DMS79 treated with DMSO at 0.1 percent for 48 hours (cell line): ENCODE measurements around the gene ARHGEF4.

ENCODE experiments used
- DNase-seq: peaks from one replicate; lab custom pipeline; 2025; lab: John Stamatoyannopoulos, UW

Gene ARHGEF4

DNA sequence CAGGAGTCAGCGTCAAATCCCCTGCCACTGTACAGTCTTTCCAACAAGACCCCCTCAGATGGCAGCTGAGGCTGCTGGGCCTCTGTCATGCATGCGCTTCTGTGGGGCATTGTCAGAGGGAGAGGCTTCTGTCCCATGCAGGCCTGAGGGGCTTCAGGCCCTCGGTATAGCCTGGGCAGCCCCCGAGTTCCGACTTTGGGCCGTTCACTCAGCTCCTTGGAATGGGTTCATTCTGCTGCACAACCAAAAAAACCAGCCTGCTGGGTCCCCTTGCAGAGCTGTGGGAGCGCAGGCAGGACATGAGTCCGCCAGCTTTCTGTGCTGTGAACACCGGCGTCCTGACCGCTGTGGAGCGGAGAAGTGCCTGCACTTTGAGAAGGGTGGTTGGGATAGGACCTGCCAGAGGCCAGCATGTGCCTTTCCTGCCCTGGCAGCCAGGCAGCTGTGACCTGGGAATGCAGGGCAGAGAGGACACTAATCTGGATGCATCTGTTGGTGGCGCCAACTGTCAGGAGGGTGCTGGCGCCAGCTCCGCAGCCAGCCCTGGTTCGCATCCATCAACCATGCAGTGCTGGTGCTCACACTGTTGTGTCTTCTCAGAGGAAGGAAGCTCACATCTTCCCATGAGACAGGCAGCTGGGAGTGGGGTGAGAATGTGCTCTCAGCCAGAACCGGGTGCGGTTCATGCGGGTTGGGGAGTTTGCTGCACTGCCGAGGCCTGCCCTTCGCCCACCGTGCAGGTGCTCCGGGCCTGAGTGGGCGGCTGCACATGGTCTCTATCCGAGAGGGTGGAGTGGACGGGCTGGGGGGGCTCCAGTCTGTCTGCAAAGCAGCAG, 14.3 kb downstream of the ARHGEF4 start:
- DNase-seq: no peak

DNA sequence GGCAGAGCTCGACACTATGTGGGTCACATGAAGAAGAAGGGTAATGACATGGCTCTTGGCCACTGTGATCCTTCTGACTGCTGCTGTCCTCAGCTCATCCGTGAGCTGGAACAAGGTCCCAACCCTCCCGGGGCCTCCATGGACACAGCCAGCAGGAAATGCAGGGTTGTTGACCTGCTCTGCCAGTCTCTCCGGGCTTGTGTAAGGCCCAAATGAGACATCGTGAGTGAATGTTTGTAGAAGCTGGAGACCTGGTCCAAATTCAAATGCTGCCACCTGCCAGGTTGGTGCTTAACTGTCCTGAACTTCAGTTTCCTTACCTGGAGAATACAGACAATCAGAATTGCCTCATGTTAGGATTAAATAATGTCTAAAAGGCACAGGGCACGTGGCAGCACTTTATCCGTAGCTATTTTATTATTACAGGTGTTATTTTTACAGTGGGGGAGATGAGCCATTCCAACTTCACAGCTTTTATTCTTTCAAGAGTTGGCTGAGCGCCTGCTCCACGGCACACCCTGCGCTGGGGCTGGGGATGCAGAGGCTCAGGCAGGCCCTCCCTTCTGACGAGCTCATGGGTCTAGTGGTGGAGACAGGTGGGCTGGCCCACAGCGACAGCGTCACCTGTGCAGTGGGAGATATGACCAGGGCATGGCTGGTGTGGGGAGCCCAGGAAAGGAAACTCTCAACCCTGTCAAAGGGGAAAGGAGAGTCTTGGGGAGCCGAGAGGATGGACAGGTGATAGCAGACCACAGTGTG, 15.1 kb downstream of the ARHGEF4 start:
- no peak for DNase-seq

DNA sequence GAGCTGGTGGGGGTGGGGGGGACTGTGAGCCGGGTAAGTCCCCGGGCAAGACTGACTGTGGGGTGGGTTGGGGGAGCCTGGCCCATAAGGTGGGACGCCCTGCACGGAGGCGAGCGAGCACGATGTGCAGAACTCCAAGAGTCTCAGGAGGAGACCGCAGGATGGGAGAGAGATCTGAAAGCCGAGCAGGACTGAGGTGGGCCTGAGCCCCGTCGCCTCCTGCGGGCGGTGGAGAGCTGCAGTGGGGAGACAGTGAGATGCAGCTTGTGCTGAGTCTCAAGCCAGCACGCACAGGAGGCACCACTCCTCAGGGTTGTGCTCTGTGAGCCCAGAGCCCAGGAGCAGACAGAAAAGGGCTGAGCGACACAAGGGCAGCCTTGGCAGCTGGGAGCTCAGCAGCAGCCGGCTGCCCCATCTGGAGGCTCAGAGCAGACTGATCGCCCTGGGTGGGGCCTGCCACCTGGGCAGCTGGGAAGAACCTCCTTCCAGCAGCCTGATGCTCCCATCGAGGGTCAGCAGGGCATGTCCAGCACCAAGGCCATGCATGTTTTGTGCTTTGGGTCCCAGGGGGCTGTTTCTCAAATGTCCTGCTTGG, 15.9 kb downstream of the ARHGEF4 start:
- no peak for DNase-seq

DNA sequence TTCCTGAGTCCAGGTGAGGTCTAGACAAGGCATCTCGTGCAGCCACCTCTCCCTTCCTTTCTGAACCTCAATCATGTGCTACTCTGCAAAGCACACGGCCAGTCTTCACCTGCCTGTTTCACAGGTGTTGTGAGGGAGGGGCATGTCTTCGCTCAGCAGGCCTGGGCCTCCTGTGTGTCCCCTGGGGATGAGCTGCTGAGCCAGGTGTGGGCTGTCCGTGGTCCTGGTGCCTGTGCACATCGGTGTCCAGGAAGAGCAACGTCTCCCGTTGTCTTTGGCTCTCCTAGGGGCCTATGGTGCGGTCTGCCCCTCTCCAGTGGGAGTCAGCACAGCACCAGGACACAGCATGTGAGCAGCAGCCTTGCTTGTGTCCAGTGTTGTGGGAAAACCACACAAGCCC, 16.7 kb downstream of the ARHGEF4 start:
- DNase-seq: no peak

DNA sequence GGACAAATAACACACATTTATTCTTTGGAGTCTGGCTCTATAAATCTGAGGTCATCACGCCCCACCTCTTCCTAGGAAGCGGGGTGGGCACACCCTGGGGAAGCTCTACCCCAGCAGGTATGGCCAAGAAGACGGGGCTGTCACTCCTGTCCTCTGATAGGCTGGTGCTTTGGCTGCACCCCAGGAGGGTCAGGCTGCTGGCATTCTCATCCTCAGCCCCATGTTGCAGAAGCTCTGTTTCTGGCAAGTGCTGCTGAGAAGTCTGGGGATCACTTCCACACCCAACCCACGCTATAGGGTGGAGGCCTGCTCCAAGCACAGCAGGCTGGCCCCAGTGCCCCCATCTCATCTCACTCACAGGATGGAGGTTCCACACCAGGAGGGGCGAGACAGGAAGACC, 17.6 kb downstream of the ARHGEF4 start:
- DNase-seq: no peak

DNA sequence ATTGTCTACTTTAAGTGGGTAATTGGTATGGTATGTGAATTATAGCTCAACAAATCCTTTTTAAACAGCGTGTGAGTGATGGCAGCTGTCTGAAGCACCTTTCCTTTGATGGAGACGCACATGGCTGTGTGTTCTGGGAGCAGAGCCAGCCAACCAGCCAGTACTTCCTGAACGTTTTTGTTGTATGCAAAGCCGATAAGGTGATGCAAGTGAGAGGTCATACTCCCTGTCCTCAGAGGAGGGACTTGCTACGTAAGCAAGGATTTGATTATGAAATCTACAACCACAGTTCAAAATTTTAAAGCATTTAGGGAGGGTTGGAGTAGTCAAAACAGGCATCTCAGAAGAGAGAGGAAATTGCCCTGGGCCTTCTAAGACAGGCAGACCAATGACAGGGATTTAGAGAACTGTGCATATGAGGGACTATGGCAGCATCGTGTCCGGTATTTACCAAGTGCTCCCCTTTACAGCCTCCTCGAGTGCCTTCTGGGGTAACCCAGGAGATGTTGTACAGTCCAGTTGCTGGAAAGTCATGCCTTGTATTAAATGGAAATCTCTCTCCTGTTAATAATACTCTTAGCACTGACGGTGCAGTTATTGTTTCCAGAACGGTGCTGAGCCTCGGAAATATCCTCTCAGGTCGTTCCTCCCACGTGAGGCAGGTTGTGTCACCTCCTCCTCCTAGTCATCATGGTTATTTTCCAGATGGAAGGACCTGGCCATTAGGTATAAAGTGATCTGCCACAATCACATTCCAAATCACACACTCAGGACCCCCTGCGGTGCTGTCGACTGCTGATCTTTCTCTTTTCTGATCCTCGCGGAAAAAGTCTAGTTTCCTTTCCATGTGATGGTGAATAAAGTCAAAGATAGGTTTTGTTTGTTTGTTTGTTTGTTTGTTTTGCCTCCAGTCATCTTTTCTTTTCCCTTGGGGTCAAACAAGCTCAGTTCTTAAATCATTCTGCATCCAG, 28.4 kb downstream of the ARHGEF4 start:
- DNase-seq: peak; percentile 68

DNA sequence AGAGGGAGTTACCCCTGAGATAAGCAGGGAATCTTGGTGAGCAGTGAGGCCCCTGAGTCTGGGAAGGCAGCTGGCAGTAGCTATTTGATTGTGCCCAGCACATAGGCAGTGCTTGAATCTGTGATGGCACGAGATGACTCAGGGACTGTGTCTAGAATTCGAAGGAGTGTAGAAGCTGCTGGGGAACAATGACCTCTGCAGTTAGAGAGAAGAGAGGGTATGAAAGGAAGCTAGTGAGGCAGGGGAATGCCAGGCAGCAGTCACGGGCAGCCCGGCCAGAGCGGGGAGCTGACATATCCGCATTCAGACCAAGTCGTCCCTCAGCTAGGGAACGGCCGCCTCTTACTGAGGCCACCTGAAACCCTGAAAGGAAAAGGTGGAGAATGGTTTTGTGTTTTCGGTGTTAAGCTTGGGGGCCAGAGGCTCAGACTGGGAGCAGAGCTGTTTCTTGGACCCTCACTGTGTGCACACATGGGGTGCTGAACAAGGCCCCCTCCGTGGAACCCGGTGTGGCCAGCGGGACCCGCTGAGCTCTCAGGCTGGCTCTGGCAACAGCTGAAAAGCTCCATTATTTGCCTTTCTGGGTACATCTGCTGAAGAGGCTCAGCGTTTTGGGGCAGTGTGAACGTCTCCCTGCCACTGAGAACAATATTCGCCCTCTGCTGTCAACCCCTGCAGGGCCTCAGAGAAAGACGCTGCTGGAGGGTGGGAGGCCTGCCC, 32.9 kb downstream of the ARHGEF4 start:
- no peak for DNase-seq

DNA sequence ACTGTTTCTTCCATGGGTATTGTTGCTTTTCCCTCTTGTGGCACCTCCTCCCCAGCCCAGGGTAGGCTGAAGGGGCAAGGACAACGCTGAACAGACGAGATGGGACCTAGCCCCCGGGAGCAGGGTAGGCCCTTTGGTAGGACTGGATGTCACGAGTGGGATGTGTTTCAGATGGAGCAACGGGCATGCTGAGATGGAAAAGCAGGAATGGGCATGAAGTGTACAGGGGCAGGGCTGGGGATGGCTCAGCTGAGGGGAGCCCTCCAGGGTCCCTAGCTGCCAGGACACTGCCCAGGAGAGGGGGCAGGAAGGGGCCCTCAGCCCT, 33.4 kb downstream of the ARHGEF4 start:
- DNase-seq: no peak

DNA sequence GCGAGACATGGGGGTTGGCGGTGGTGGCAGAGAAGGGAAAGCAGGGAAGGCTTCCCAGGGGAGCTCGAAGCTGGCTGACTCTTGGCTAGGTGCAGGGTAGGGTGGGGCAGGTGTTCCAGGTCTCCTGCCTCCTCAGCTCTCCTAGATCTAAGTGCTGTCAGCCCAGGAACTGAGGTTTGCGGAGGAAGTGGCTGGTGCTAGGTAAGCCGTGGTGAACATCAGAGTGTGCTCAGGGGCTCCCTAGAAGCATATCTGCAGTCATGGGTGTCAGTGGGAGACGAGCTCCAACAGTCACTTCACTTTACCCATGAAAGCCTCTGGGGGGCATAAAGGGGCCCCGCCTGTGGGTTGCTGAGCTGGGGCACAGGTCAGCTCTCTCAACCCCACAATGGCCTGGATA, 34.1 kb downstream of the ARHGEF4 start:
- no peak for DNase-seq

DNA sequence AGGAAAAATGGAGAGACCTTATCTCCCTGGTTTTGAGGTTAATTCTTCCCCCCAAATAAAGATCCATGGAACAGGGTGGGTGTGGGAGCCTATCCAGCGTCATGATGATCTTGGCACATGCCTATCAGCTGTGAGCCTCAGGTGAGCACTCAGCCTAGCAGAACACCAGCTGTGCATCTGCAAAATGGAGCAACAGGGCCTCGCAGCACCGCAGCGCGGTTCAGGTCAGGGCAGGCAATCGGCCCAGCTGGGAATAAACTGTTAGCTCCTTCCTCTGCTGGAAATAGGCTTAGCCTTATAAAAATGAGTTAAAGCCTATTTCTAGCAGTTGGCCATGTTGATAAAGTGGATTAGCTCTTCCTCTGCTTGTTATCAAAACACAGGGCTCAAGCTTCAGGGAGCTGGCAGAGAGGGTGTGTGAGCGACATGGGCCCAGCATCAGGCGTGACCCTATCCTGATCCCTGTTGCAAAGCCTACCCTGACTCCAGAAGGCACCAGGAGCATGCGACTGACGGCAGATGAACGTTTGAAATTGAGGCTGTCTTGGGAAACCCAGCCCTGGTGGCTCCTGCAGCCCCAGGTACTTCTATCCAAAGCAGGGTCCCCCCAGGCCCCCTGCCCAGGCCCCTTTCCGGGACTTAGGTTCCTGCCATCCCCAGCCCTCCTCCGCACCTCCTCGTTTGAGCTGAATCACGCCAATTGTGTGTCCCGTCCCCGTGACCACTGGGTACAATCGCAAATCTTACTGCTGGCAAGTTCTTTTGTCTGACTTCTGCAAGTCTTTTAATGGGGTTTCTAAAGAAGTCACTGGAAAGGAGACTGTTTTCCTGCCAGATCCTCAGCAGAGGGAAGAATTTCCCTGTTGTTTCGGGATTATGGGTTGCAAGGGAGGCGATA, 35.4 kb downstream of the ARHGEF4 start:
- DNase-seq: no peak

DNA sequence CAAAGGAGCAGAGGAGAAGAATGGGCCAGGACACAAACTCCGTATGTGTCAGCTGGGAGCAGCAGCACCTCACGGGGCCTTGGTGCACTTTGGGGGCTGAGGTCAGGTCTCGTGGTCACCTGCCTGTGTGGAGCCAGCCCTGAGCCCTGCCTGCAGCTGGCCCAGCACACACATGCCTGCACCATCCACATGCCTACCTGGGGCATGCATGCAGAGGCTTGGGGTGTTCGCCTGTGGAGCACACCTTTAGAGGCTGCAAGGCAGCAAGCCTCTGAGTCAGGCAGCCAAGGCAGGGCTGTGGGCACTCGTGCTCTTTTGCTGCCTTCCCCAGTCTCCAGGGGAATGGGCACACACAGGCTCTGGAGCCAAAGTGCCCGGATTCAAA, 36.0 kb downstream of the ARHGEF4 start:
- DNase-seq: no peak

DNA sequence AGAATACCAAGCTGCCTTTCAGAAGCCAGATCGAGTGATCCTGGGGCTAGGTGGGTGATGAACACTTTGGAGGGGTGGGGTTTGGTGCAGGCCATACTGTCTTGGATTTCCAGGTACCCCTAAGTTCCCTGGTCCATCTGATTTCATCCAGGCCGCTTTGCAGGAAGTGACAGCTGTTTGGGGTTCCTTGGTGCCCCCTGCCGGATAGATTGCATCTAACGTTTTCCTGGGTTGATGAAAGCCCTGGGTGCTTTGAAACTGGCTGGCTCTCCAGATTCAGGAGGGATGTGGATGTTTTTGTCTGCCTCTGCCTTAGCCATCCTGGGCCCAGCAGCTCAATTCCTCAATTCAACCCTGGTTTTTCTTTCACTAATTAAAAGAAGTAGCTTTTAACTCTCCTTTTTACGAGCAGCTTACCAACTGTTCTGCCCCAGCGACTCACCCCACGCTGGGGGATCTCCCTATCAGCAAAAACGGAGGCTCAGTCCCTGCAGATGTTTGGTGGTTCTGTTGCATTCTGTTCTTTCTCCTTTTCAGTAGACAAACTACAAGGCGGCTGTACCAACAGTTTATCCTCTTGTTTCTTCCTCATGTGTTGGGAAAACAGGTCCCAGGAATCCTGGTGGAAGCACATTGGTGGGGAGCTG, 37.1 kb downstream of the ARHGEF4 start:
- peak; percentile 50 for DNase-seq

DNA sequence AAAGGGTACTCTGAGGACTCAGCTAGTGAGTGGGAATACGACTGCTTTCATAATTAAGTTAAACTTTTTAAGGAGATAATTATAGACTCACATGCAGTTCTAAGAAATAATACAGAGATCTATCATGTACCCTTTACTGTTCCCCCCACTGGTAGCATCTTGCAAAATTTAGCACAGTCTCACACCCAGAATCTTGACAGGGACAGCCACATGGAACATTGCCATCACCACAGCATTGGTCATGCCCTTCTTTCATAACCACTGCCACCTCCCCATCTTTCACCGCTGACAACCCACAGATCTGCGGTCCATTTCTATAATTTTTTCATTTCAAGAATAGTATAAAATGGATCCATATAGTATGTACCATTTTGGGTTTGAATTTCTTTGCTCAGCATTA, 37.8 kb downstream of the ARHGEF4 start:
- DNase-seq: no peak

DNA sequence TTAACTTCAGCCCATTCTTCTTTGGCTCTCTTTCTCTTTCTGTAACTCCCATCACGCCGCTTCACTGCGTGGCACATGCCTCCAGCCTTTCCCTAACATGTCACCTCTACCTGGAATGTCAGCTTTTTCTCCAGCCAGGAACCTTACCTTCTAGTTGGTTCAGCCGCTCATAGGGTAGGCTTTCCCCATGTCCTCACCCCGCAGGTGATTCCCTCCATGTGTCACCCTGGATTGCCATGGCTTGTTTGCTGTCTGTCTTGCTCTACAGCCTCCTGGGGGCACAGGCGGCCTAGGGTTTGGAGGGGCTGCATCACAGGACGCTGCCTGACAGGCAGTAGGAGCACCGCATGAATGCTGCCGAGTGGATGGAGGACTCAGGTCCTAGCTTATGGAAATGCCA, 39.2 kb downstream of the ARHGEF4 start:
- no peak for DNase-seq

DNA sequence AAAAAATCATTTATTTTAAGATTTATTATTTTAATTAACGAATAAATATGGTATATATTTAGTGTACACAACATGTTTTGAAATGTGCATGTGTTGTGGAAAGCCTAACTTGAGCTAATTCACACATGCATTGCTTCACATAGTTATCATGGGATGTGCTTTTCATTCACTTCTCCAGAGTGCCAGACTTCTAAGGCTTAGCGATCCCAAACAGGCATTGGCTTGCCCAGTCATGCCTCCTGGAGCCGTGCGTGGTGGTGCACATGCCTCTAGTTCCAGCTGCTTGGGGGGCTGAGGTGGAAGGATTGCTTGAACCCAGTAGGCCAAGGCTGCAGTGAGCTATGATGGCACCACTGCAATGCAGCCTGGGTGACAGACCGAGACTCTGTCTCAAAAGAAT, 40.5 kb downstream of the ARHGEF4 start:
- DNase-seq: no peak

DNA sequence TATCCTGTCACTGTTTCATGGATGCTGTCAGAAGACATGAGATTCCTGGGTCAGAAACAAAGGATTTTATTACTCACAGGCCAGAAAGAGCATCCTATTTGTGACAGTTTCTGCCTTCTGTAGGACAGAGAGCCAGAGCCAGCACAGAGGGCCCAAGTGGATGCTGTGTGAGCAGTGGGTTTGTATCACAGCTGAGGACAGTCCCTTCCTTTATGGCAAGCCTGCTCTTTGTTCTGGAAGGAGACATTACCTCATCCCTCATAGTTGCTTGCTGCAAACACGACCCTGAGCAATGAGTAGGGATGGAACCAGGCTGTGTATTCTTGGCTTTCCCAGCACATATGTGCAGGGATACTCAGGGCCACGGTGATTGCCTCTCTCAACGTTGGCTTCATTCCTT, 41.6 kb downstream of the ARHGEF4 start:
- DNase-seq: no peak

DNA sequence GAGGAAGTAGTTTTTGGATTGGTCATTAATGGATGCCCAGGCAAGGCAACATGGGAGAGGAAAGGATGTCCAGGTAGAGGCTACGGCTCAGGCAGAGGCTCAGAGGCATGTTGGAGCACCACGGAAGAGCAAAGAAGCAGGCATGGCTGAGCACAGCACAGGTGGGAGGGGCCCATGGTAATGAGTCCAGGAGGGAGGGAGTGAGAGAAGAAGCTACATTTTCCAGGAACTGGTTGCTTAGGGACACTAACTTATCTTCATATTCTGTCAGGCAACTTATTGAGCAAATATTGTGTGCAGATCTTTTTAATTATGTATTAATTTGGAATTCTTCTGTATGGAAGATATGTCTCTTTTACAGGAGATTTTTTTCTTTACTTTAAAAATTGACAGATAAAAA, 42.2 kb downstream of the ARHGEF4 start:
- DNase-seq: no peak

DNA sequence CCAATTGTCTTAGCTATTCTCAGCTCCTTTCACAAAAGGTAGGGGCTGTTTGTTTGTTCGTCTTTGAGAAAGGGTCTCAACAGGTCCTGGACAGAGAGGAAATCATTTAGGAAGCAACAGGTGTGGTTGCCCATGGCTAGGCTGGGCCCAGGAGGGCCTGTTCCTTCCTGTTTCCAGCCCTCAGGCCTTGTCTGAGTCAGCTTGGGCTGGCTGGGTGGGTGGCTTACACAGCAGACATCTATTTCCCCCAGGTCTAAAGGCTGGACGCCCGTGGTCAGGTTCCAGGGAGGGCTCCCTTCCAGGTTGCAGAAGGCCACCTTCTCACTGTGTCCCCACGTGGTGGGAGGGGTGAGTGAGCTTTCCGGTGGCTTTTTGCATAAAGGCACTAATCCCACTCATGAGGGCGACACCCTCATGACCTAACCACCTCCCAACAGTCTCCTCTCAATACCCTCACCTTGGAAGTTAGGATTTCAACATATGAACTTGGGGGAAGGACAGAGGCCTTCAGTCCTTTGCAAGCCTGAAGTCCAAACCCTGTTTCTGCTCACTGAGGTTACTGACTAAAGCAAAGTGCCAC, 45.5 kb downstream of the ARHGEF4 start:
- DNase-seq: no peak

DNA sequence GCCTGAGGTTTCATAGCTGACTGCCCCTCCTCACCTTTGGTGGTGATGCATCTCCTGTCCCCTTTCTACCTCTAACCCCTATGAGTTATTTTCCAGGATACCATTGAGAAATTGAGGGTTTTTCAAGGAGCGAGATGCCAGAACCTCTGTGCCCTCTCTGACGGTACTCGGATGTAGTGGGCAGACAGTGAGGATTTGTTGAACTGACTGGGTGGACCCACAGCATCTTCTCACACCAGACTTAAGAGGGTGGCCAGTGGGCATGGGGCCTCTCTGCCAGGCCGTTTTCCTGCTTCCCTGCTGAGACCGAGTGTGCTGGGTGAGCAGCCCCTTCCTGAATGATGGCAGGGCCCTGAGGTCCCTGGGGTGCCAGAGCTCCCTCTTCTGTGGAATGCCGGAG, 46.3 kb downstream of the ARHGEF4 start:
- no peak for DNase-seq

DNA sequence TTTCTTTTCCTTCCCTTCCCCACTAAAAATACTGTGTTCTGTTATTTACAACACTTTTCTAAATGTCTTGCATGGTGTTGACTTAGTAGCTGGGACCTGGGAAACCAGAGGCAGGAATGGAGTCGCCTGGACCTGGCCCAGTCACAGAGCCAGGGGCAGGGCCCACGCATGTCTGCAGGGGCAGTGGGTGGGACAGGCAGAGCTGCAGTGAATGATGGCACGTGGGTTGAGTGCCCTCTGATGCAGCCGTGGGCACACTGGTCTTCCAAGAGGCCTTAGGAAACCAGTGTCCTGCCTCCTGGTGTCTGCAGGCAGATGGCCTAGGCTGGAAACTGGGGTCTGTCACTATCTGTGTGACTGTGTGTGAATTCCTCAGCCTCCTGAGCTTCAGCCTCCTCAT, 46.8 kb downstream of the ARHGEF4 start:
- no peak for DNase-seq
